KOPT-K1 (cell line): Measurements from ENCODE around the gene NDRG4.

ENCODE experiments used
- H3K27ac ChIP-seq: fragments of 200-600 bp; sonication (generic); 2 replicates; pipeline ENCODE4 v1.5.1; 2016; ENCODE audit warnings: antibody characterized with exemption, mild to moderate bottlenecking, low read depth, low read length; ENCODE audit not compliant: poor library complexity, severe bottlenecking
- H3K36me3 ChIP-seq: fragments of 200-600 bp; sonication (generic); 2 replicates; pipeline ENCODE4 v1.5.1; 2017; ENCODE audit warnings: antibody characterized with exemption, mild to moderate bottlenecking, low read length, moderate library complexity; ENCODE audit not compliant: insufficient read depth
- H3K9me3 ChIP-seq: fragments of 200-600 bp; sonication (generic); 2 replicates; pipeline ENCODE4 v1.5.1; 2017; ENCODE audit warnings: antibody characterized with exemption, low read length, mild to moderate bottlenecking; ENCODE audit not compliant: insufficient read depth, poor library complexity, severe bottlenecking

NDRG4 gene

DNA sequence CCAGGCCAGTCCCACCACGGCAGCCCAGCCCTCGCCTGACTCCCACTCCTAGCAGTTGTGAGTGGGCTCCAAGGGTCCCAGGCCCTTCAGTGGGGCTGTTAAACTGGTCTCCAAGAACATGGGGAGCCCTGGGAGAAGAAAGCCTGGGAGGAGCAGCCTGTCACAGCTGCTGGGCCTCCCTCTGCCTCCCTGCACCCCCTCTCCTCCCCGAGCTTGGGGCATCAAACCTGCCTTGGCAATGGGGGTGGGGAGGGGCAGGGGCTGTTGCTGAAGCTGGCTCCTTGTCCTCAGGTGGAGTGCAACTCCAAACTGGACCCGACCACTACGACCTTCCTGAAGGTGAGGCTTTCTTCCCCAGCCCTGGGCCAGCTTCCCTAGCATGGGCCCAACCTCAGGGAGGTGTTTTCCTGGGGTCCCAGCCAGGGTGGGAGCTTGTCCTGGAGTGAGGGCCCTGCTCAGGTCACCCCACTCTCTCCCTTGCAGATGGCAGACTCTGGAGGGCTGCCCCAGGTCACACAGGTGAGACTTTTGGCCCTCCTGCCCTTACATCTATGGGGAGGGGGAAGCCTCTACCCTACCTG lies 8.8 kb downstream of the NDRG4 start:
- Histone ChIP-seq H3K9me3 (no peaks in the 10 kb centered on the region), H3K27ac (no peak overlapping the region), H3K36me3 (peaks cover 41% of the 10 kb centered on the region)

DNA sequence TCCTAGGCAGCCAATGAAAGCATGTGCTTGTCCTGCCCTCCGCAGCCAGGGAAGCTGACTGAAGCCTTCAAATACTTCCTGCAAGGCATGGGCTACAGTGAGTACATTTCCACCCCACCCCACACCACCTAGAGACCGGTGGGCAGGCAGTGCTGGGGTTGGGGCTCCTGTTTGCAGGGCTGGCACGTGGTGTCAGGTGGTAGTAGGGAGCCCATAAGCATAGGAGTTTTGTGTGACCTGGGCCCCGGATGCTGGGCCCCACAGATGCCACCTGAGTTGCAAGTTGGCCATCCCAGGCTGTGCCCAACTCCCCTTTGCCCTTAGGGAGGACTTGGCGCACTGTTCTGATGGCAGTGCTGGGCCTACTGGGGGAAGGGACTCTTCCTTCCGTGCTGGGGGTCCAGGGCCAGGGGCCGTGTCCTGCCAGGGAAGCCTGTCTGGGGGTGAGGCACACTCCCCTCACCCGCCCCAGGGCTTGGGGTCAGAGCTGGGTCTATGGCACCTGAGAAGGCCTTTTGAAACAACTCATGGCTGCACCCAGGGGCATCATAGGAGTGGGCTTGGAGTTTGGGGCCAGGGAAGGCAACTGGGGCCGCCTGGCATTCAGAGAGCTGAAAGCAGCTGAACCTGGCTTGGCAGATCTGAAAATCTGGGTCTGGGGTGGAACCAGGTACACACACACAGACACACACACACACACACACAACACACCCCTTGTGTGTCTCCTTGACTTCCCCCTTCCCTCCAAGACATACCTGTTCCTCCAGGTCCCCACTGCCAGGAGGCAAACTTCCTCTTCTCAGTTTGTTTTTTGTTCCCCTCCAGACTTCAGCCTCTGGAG lies 9.5 kb downstream of the NDRG4 start:
- peaks cover 47% of the 10 kb centered on the region for H3K36me3 ChIP-seq
- H3K27ac ChIP-seq, result no peak overlapping the region

GRCh38 chr16:58510097-58510775 lies 10.3 kb downstream of the NDRG4 start:
- H3K36me3 ChIP-seq, result peaks cover 55% of the 10 kb centered on the region
- H3K27ac ChIP-seq, result no peak overlapping the region
- no peaks in the 10 kb centered on the region for H3K9me3 ChIP-seq

More for the DNA sequence above, 9.5 kb downstream of the NDRG4 start:
- H3K9me3 ChIP-seq, result no peaks in the 10 kb centered on the region

- no peaks in the 10 kb centered on the region for H3K9me3 ChIP-seq
- no peak overlapping the region for H3K27ac ChIP-seq
- H3K36me3 ChIP-seq, result peaks cover 60% of the 10 kb centered on the region
Measured at GRCh38 chr16:58510776-58511628, 11.1 kb downstream of the NDRG4 start.

DNA sequence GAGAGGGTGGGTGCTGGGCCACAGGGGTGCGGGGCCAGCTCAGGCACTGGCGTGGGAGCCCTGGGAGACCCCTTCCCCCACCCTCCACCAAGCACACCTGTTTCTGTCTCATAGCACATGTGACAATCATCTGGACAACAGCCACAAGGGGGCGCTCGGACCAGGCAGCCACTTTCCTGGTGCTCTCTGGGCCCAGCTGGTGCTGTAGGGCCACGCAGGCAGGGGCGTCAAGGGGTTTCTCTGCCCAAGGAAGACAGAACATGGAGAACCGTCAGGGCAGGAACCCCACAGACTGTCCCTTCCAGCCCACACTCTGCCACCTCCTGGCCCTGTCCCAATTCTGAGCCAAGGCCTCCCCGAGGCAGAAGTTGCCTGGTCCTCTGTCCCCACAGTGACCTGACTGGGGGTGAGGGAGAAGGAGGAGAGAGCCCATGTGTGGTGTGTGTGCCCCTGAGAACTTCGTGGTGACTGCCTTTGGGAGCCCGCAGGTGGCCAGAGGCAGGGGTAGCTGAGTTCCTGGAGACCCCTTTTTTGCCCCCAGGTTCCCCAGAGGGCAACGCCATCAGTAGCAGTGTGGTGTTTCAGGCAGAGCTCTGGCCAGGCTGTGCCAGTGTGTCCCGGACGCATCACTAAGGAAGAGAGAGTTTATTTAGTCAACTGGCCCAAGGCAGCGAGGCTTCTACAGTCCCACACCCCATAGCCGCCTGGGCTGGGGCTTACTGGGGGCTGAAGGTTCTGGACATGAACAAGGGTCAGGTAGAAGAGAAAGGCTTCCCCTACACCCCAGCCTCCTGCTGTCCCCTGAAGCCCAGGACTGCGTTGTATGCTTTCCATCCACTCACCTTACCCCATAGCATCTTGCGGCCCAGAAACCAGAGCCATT lies 12.2 kb downstream of the NDRG4 start:
- no peak overlapping the region for H3K27ac ChIP-seq
- peaks cover 72% of the 10 kb centered on the region for H3K36me3 ChIP-seq
- H3K9me3 ChIP-seq, result no peaks in the 10 kb centered on the region

DNA sequence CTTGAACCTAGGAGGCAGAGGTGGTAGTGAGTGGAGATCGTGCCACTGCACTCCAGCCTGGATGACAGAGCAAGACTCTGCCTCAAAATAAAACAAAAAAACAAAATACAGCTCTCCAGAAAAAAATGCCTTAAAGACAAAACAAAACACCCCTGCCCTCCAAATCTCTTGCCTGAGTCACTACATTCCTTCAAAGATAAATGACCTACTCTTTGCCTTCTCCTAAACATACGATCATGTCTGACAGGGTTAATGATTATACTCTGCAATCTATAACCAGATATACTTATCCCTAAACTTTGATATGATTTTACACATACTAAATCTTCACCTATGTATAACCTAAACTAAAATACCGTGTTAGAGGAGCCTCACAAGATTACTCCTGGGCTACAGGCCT lies 13.9 kb downstream of the NDRG4 start:
- H3K9me3 ChIP-seq, result no peaks in the 10 kb centered on the region
- H3K27ac ChIP-seq, result no peak overlapping the region
- H3K36me3 ChIP-seq, result peaks cover 89% of the 10 kb centered on the region

GRCh38 chr16:58515125-58515870 lies 15.4 kb downstream of the NDRG4 start, which contains the start of gene SETD6:
Gene SETD6 (plus strand): TSS chr16:58515517. CDS start chr16:58515538, 21 bp downstream.
- Histone ChIP-seq H3K27ac (no peak within 1 kb of the TSS), H3K9me3 (no peaks in the 10 kb centered on the region), H3K36me3 (peaks cover 96% of the 10 kb centered on the region)

GRCh38 chr16:58515871-58516767 lies 16.2 kb downstream of the NDRG4 start:
- Histone ChIP-seq H3K9me3 (no peaks in the 10 kb centered on the region), H3K36me3 (peaks cover 96% of the 10 kb centered on the region), H3K27ac (no peak overlapping the region)

GRCh38 chr16:58516768-58517107 lies 16.8 kb downstream of the NDRG4 start:
- Histone ChIP-seq H3K36me3 (peaks cover 96% of the 10 kb centered on the region), H3K9me3 (no peaks in the 10 kb centered on the region), H3K27ac (no peak overlapping the region)

DNA sequence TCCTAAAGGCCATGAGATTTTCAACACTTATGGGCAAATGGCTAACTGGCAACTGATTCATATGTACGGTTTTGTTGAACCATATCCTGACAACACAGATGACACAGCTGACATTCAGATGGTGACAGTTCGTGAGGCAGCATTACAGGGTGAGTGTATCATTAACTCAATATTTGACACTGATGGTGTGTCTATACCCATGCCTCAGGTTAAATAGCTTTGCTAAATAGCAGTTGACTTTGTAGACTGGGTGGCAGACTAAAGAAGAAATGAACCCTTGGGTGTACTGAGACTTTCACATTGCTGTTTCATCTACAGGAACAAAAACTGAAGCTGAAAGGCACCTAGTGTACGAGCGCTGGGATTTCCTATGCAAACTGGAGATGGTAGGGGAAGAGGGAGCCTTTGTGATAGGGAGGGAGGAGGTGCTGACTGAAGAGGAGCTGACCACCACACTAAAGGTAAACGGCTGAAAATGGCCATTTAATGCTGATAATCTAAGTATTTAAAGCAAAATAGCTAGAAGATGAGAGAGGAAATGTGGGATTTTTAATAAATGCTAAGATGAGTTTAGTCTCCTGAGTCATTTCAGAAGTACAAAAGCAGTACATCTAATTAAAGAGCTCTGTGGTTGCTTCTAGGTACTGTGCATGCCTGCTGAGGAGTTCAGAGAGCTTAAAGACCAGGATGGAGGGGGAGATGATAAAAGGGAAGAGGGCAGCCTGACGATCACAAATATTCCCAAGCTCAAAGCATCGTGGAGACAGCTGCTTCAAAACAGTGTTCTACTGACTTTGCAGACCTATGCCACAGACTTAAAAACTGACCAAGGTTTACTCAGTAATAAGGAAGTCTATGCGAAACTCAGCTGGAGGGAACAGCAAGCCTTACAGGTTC lies 18.4 kb downstream of the NDRG4 start:
- Histone ChIP-seq H3K36me3 (peaks cover 96% of the 10 kb centered on the region), H3K9me3 (no peaks in the 10 kb centered on the region)

DNA sequence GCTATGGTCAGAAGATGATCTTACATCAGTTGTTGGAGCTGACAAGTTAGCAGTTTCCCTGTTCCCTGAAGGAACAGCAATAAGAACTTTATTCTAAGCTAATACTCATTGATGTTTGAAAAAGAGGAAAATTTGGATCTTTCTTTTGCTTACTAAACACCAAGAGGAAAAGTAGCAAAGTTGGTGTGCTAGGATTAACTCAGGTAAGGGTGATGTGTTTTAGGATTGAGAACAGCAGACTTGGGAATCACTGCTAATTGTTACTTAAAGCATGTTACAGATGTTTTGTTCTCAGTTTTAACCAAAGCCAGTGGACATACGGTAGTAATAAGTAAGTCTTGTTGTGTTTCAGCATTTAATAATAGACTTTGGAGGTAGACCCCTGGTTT lies 19.0 kb downstream of the NDRG4 start:
- H3K27ac ChIP-seq, result no peak overlapping the region
- no peaks in the 10 kb centered on the region for H3K9me3 ChIP-seq
- peaks cover 96% of the 10 kb centered on the region for H3K36me3 ChIP-seq

More for the DNA sequence above, 18.4 kb downstream of the NDRG4 start:
- H3K27ac ChIP-seq, result no peak overlapping the region

DNA sequence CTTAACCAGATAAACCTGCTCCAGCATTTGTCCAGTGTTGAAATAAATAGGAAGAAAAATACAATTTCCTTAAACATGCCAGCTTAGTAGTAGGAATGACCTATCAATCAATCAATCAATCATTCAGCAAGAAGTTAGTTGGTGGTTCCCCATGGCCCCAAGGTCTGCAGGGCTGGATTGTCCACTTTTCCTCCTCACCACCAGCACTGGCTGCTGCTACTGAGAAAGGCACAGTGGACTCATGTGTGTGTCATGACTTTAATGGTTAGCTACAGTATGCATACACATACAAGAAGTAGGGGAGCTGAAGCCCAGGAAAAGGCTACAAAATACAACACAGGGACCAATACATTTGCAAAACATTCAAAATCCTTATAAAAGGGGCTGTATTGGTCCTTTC lies 19.8 kb downstream of the NDRG4 start:
- Histone ChIP-seq H3K27ac (no peak overlapping the region), H3K9me3 (no peaks in the 10 kb centered on the region), H3K36me3 (peaks cover 97% of the 10 kb centered on the region)
